GM21515 (cell line): ENCODE data around the gene ADCY5.

Experiments used
- ATAC-seq: cut with Tn5 transposase; IDR thresholded peaks from one replicate; pipeline ENCODE4 v1.9.1; 2021; ENCODE audit not compliant: unreplicated experiment

ADCY5 gene

GRCh38 chr3:123371859-123372685 lies 76.8 kb downstream of the ADCY5 start:
- no peak for ATAC-seq

GRCh38 chr3:123371426-123371825 lies 77.5 kb downstream of the ADCY5 start:
- ATAC-seq: no peak

DNA sequence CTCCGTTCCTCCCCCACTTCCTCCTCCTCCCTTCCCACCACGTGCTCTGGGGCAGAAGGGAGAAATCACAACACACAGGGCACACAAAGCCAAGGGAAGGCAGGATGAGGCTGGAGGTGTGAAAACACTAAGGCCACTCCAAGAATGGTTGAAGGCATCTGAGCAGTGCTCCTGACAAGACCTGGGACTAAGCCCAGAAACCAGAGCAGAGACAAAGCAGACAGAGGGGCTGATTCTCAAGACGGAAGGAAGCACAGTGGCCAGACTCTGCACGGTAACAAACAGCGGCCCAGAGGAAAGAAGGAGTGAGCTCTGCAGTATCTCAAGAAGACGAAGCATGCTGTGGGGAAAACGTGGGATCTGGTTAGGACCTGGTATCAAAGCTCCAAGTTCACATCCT lies 78.1 kb downstream of the ADCY5 start:
- ATAC-seq: no peak

GRCh38 chr3:123369085-123369484 lies 79.8 kb downstream of the ADCY5 start:
- no peak for ATAC-seq

DNA sequence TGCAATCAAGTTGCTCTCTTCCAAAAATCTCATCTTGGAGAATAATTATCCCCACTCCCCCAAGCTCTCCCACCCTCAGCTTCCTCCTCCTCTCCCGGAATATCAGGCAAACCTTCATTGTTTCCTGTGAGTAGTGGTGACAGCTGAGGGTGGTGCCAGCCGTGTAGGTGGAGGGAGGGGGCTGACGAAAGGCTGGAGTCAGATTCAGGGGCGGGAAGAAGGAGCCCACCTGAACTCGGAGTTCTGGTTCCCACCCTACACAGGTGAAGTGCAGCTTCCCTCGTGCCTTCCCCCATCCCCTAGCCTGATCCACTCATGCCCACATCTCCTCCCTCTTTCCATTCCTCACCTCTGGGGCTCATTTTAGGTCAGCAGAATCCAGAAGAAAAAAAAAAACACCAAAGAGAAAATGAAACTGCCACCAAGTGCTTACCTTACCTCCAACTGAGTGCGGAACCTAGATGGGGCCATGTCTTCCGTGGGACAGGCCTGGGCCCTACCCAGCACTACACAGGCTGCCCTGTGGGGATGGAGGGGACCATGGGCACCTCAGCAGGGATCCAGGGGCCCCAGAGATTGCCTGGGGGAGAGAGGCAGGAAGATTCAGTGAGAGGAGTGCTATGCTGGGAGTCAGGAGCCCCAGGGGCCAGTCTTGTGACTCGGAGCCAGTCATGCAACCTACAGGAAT lies 81.3 kb downstream of the ADCY5 start:
- ATAC-seq: no peak

DNA sequence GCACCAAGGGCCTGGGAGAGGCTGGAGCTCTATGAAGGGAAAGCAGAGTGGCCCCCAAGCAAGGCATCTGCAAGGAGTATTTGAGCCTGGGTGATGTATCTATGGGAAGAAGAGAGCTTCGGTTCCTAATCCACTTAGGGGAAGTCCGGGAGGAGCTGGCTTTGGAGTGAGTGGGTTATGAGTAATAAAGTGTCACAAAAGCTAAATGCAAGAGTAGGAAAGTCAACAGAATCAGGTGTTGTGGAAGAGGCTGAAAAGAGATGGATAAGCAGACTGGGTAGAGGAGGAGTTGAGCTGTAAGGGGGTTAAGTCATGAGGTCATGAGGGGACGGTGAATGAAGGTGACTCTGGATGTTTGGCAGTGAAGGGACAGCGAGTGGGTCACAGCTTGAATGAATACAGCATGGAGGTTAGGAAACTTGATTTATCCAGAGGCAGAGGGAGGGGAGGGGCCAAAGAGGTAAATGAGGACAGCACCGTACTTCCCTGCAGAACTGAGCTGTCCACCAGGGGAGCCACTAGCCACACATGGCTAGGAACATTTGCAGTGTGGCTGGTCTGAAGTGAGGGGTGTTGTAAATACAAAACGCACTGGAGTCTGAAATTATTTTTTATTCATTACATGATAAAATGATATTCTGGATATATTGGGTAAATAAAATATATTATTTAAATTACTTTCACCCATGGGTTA lies 83.3 kb downstream of the ADCY5 start:
- ATAC-seq: no peak

- ATAC-seq: no peak
Measured at GRCh38 chr3:123361071-123361470, 87.8 kb downstream of the ADCY5 start.

- no peak for ATAC-seq
Measured at GRCh38 chr3:123357275-123357674, 91.6 kb downstream of the ADCY5 start.

- no peak for ATAC-seq
Measured at GRCh38 chr3:123353850-123354233, 95.0 kb downstream of the ADCY5 start.

GRCh38 chr3:123353227-123353849 lies 95.6 kb downstream of the ADCY5 start:
- no peak for ATAC-seq

- no peak for ATAC-seq
Measured at GRCh38 chr3:123352134-123352554, 96.7 kb downstream of the ADCY5 start.

DNA sequence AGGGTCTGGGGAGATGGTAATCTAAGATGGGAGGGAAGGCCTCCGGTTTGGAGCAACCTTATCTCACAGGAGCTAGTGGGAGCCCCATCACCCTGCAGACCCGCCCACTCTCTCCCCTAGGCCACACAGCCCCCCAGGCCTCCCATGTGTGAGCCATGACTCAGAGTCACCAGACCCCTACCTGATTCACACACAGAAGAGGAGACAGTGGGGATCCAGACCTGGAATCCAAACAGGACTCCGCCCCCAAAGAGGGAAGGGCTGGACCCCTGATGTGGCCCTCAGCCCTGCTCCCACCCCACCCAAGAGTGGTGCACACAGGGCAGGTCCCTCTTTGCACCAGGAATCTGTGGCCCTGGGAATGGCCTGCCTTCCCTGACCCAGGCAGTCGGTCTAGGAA lies 97.4 kb downstream of the ADCY5 start:
- no peak for ATAC-seq

DNA sequence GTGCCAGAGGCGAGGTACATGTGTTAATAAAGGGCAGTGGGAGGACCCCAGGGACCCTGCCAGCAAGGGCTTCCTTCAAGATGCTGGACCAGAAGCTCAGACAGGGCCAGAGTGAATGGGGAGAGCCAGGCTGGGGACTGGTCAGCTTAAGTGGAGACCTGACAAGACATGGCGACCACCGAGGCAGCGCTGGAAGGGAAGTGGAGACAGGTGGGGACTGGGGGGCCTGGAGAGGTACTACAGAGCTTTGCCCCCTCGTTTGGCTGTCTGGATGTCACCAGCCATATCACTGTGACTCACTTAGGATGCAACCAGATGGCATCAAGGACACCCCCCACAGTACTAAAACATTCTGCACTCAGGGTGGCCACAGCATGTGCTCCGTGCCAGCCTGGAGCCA lies 97.9 kb downstream of the ADCY5 start:
- no peak for ATAC-seq

- ATAC-seq: no peak
Measured at GRCh38 chr3:123349566-123350435, 99.1 kb downstream of the ADCY5 start.

- no peak for ATAC-seq
Measured at GRCh38 chr3:123349201-123349535, 99.7 kb downstream of the ADCY5 start.

- no peak for ATAC-seq
Measured at GRCh38 chr3:123348471-123349200, 100.3 kb downstream of the ADCY5 start.

- no peak for ATAC-seq
Measured at GRCh38 chr3:123347691-123348264, 101.1 kb downstream of the ADCY5 start.

- no peak for ATAC-seq
Measured at GRCh38 chr3:123347205-123347604, 101.7 kb downstream of the ADCY5 start.

DNA sequence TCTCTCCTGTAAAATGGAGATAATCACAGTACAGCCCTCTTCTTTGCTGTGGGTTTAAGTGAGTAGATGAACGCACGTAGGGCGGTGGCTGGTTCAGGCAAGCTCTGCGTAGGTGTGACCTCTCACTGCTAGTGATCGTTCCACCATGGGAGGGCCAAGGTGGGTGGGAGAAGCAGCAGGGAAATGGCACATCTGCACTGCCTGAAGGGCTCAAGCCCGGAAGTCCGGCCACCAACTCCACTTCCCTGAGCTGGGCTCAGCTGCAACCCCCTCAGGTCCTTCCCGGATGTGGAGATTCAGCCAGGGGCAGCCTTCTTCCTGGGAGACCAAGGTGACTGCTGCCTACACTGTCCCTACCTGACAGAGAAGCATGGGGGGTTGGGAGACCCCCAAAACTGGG lies 102.9 kb downstream of the ADCY5 start:
- ATAC-seq: no peak
